HepG2 (cell line): ENCODE results near the gene CELF5. TPM values are rescaled to one million over a fixed set of nuclear protein-coding genes. Genes with fewer than 3 reads are reported as not detected.

Source experiments
- MED1 ChIP-seq: sonication (generic); formaldehyde crosslinking; IDR thresholded peaks from 2 replicates; pipeline ENCODE4 v1.4.0; 2020; ENCODE audit warnings: missing genetic modification reagents
- MTA1 ChIP-seq: sonication (generic); formaldehyde crosslinking; IDR thresholded peaks from 2 replicates; pipeline ENCODE4 v1.4.0; 2020; ENCODE audit warnings: missing genetic modification reagents, mild to moderate bottlenecking, borderline replicate concordance
- NFATC3 ChIP-seq: sonication (generic); formaldehyde crosslinking; IDR thresholded peaks from 2 replicates; pipeline ENCODE4 v1.5.1; 2020; ENCODE audit warnings: mild to moderate bottlenecking, missing genetic modification reagents
- NR2F2 ChIP-seq: IDR thresholded peaks from 2 replicates; pipeline ENCODE4 v1.6.1; 2012; ENCODE audit warnings: low read depth, inconsistent platforms, borderline replicate concordance
- ZFX ChIP-seq: sonication (generic); formaldehyde crosslinking; IDR thresholded peaks from 2 replicates; pipeline ENCODE4 v1.4.0; 2020; ENCODE audit warnings: mild to moderate bottlenecking, low read depth, missing genetic modification reagents, moderate library complexity
- ZMAT3 ChIP-seq: sonication (generic); formaldehyde crosslinking; conservative IDR thresholded peaks from 2 replicates; pipeline ENCODE4 v1.7.0; 2021; ENCODE audit warnings: missing genetic modification reagents
- ZNF432 ChIP-seq: sonication (generic); formaldehyde crosslinking; IDR thresholded peaks from 2 replicates; pipeline ENCODE4 v1.5.0; 2020; ENCODE audit warnings: missing genetic modification reagents, mild to moderate bottlenecking, borderline replicate concordance
- ZNF543 ChIP-seq: sonication (generic); formaldehyde crosslinking; IDR thresholded peaks from 2 replicates; pipeline ENCODE4 v1.4.0; 2020; ENCODE audit warnings: mild to moderate bottlenecking, missing genetic modification reagents
- polyA plus RNA-seq, 8 experiments: library from polyadenylated mRNA; depleted of rRNA in 3 of 8; stranded (reverse) in 7 of 8; unstranded in 1 of 8; fragments of >200 nt; fragmentation: Illumina TruSeq in 4 of 8; extraction: Trizol in 4 of 8; gene quantifications; 2 replicates each; pipeline versions ENCODE4 v1.2.1 to v1.2.3, GENCODE V29; 2011 to 2016; ENCODE audit warnings: low read depth in 4 of 8, missing spikeins in 1 of 8, mixed read lengths in 1 of 8; ENCODE audit not compliant: insufficient read depth in 1 of 8
- total RNA-seq, 5 experiments: library from RNA; depleted of rRNA; stranded (reverse); fragments of >200 nt; fragmentation: Illumina TruSeq; extraction: Trizol; gene quantifications; 2 replicates each; pipeline ENCODE4 v1.2.3, GENCODE V29; 2016; ENCODE audit warnings: low read depth in 1 of 5
- TF ChIP-seq, protein P1 (sequence below): sonication (generic); formaldehyde crosslinking; IDR thresholded peaks from 2 replicates; pipeline ENCODE4 v1.5.0; 2020; ENCODE audit warnings: mild to moderate bottlenecking, missing genetic modification reagents
- TF ChIP-seq, protein P2 (sequence below): sonication (generic); formaldehyde crosslinking; IDR thresholded peaks from 2 replicates; pipeline ENCODE4 v1.4.0; 2020; ENCODE audit warnings: missing genetic modification reagents
- TF ChIP-seq, protein P3 (sequence below): IDR thresholded peaks from 2 replicates; pipeline ENCODE4 v1.6.1; 2016; ENCODE audit warnings: mild to moderate bottlenecking
- TF ChIP-seq, protein P4 (sequence below): sonication (generic); formaldehyde crosslinking; IDR thresholded peaks from 2 replicates; pipeline ENCODE4 v1.5.1; 2020; ENCODE audit warnings: mild to moderate bottlenecking, missing genetic modification reagents, borderline replicate concordance
- TF ChIP-seq, protein P5 (sequence below): sonication (generic); formaldehyde crosslinking; conservative IDR thresholded peaks from 2 replicates; pipeline ENCODE4 v1.8.1; 2023; ENCODE audit warnings: missing genetic modification reagents

CELF5 gene
- total and polyA plus RNA-seq, 2 of the 13 experiments (the other 11 are each of a cell fraction or from before 2014, with no cell fraction given) = 0.31 to 0.84 TPM

DNA sequence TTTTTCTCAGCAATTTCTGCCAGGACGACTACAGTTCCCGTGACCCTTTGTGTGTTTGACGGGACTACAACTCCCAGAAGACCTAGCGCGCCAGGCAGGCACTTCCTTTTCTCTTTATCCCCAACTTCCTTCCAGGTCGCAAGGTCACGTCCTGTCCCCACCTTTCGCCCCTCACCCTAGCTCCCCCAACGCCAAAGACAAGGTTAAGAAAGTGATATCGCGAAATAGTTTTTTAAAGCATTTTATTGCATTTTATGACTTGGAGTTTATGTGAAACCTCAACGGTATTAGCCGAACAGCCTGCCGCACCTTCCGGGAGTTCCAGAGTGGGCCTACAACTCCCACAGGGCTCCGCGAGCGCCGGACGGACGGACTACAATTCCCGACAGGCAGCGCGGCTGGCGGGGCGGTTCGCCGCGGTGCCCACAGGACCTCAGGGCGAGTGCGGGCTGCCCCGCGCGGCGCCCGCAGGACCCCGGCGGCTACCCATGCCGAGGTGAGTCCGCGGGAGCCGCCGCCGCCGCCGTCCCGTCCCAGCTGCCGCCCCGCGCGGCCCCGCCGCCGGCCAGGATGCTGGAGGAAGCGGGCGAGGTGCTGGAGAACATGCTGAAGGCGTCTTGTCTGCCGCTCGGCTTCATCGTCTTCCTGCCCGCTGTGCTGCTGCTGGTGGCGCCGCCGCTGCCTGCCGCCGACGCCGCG, 38.9 kb upstream of the CELF5 start, which contains the start of gene NCLN (continued):
- TF ChIP-seq, protein P1, sequence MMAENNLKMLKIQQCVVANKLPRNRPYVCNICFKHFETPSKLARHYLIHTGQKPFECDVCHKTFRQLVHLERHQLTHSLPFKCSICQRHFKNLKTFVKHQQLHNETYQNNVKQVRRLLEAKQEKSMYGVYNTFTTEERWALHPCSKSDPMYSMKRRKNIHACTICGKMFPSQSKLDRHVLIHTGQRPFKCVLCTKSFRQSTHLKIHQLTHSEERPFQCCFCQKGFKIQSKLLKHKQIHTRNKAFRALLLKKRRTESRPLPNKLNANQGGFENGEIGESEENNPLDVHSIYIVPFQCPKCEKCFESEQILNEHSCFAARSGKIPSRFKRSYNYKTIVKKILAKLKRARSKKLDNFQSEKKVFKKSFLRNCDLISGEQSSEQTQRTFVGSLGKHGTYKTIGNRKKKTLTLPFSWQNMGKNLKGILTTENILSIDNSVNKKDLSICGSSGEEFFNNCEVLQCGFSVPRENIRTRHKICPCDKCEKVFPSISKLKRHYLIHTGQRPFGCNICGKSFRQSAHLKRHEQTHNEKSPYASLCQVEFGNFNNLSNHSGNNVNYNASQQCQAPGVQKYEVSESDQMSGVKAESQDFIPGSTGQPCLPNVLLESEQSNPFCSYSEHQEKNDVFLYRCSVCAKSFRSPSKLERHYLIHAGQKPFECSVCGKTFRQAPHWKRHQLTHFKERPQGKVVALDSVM = no peak
- TF ChIP-seq, protein P2, sequence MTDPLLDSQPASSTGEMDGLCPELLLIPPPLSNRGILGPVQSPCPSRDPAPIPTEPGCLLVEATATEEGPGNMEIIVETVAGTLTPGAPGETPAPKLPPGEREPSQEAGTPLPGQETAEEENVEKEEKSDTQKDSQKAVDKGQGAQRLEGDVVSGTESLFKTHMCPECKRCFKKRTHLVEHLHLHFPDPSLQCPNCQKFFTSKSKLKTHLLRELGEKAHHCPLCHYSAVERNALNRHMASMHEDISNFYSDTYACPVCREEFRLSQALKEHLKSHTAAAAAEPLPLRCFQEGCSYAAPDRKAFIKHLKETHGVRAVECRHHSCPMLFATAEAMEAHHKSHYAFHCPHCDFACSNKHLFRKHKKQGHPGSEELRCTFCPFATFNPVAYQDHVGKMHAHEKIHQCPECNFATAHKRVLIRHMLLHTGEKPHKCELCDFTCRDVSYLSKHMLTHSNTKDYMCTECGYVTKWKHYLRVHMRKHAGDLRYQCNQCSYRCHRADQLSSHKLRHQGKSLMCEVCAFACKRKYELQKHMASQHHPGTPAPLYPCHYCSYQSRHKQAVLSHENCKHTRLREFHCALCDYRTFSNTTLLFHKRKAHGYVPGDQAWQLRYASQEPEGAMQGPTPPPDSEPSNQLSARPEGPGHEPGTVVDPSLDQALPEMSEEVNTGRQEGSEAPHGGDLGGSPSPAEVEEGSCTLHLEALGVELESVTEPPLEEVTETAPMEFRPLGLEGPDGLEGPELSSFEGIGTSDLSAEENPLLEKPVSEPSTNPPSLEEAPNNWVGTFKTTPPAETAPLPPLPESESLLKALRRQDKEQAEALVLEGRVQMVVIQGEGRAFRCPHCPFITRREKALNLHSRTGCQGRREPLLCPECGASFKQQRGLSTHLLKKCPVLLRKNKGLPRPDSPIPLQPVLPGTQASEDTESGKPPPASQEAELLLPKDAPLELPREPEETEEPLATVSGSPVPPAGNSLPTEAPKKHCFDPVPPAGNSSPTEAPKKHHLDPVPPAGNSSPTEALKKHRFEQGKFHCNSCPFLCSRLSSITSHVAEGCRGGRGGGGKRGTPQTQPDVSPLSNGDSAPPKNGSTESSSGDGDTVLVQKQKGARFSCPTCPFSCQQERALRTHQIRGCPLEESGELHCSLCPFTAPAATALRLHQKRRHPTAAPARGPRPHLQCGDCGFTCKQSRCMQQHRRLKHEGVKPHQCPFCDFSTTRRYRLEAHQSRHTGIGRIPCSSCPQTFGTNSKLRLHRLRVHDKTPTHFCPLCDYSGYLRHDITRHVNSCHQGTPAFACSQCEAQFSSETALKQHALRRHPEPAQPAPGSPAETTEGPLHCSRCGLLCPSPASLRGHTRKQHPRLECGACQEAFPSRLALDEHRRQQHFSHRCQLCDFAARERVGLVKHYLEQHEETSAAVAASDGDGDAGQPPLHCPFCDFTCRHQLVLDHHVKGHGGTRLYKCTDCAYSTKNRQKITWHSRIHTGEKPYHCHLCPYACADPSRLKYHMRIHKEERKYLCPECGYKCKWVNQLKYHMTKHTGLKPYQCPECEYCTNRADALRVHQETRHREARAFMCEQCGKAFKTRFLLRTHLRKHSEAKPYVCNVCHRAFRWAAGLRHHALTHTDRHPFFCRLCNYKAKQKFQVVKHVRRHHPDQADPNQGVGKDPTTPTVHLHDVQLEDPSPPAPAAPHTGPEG = no peak
- no peak for TF ChIP-seq ZMAT3 (CRISPR knock-in tag)
- TF ChIP-seq, protein P3, sequence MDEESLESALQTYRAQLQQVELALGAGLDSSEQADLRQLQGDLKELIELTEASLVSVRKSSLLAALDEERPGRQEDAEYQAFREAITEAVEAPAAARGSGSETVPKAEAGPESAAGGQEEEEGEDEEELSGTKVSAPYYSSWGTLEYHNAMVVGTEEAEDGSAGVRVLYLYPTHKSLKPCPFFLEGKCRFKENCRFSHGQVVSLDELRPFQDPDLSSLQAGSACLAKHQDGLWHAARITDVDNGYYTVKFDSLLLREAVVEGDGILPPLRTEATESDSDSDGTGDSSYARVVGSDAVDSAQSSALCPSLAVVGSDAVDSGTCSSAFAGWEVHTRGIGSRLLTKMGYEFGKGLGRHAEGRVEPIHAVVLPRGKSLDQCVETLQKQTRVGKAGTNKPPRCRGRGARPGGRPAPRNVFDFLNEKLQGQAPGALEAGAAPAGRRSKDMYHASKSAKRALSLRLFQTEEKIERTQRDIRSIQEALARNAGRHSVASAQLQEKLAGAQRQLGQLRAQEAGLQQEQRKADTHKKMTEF (CRISPR knock-in tag) = 0 out of 2 replicates have a peak, but pooled peaks have one; percentile 34
- TF ChIP-seq NFATC3 (CRISPR knock-in tag) = no peak
- TF ChIP-seq, protein P4, sequence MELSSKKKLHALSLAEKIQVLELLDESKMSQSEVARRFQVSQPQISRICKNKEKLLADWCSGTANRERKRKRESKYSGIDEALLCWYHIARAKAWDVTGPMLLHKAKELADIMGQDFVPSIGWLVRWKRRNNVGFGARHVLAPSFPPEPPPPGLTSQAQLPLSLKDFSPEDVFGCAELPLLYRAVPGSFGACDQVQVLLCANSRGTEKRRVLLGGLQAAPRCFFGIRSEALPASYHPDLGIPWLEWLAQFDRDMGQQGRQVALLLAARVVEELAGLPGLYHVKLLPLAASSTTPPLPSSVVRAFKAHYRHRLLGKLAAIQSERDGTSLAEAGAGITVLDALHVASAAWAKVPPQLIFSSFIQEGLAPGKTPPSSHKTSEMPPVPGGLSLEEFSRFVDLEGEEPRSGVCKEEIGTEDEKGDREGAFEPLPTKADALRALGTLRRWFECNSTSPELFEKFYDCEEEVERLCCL (CRISPR knock-in tag) = no peak
- no peak for TF ChIP-seq ZNF543 (CRISPR knock-in tag)
- TF ChIP-seq ZNF432 (CRISPR knock-in tag) = no peak
- TF ChIP-seq NR2F2 = peak; percentile 82; the same call in 1 of the 2 replicates
- no peak for TF ChIP-seq MED1 (CRISPR knock-in tag)
- TF ChIP-seq, protein P5, sequence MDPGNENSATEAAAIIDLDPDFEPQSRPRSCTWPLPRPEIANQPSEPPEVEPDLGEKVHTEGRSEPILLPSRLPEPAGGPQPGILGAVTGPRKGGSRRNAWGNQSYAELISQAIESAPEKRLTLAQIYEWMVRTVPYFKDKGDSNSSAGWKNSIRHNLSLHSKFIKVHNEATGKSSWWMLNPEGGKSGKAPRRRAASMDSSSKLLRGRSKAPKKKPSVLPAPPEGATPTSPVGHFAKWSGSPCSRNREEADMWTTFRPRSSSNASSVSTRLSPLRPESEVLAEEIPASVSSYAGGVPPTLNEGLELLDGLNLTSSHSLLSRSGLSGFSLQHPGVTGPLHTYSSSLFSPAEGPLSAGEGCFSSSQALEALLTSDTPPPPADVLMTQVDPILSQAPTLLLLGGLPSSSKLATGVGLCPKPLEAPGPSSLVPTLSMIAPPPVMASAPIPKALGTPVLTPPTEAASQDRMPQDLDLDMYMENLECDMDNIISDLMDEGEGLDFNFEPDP (CRISPR knock-in tag) = no peak
- TF ChIP-seq MTA1 (CRISPR knock-in tag) = no peak
- TF ChIP-seq ZFX (CRISPR knock-in tag) = peak; percentile 59; the same call in 1 of the 2 replicates
